WTC11 (cell line): ENCODE measurements around the gene WASF3. TPM values are rescaled to one million over a fixed set of nuclear protein-coding genes. Genes with fewer than 3 reads are reported as not detected.

Experiments
- ATAC-seq: fragments of 200-7000 bp; cut with Tn5 transposase; 2 replicates; pipeline ENCODE4 v1.10.0; 2021; ENCODE audit warnings: mild to moderate bottlenecking, moderate library complexity
- CTCF ChIA-PET: fragments of 300-600 bp; sonication (Branson Sonifier 250); formaldehyde crosslinking; loops from one replicate; lab custom pipeline; 2021; ENCODE audit warnings: antibody characterized with exemption; lab: Charles Lee
- POLR2A ChIA-PET: fragments of 350-600 bp; sonication (Branson Sonifier 250); formaldehyde crosslinking; loops from one replicate; lab custom pipeline; 2021; ENCODE audit warnings: antibody characterized with exemption; lab: Charles Lee
- DNase-seq: peaks from one replicate; pipeline ENCODE4 v3.0.0; 2021; ENCODE audit warnings: low spot score
- H3K27ac Mint-ChIP-seq: 2 replicates; pipeline ENCODE4 v1.8.0; 2021; ENCODE audit warnings: mixed read lengths
- H3K27me3 Mint-ChIP-seq: 2 replicates; pipeline ENCODE4 v1.8.0; 2021; ENCODE audit warnings: low read depth, mild to moderate bottlenecking, moderate library complexity, mixed read lengths
- H3K36me3 Mint-ChIP-seq: 2 replicates; pipeline ENCODE4 v1.8.0; 2021; ENCODE audit warnings: mixed read lengths
- H3K4me1 Mint-ChIP-seq: 2 replicates; pipeline ENCODE4 v1.8.0; 2022; ENCODE audit warnings: mixed read lengths
- H3K4me3 Mint-ChIP-seq: 2 replicates; pipeline ENCODE4 v1.8.0; 2021; ENCODE audit warnings: mild to moderate bottlenecking, moderate library complexity, mixed read lengths
- H3K9me3 Mint-ChIP-seq: 2 replicates; pipeline ENCODE4 v1.8.0; 2021; ENCODE audit warnings: mixed read lengths
- ATF1 ChIP-seq: sonication (generic); formaldehyde crosslinking; IDR thresholded peaks from 2 replicates; pipeline ENCODE4 v1.8.1; 2023; ENCODE audit warnings: mild to moderate bottlenecking, moderate library complexity, missing genetic modification reagents
- ATF3 ChIP-seq: sonication (generic); formaldehyde crosslinking; conservative IDR thresholded peaks from 2 replicates; pipeline ENCODE4 v1.8.1; 2022; ENCODE audit warnings: mild to moderate bottlenecking, missing genetic modification reagents
- CBFB ChIP-seq: sonication (generic); formaldehyde crosslinking; IDR thresholded peaks from 2 replicates; pipeline ENCODE4 v1.8.1; 2022; ENCODE audit warnings: mild to moderate bottlenecking, low read depth, missing genetic modification reagents
- CTCF ChIP-seq: fragments of 200-600 bp; IDR thresholded peaks from 2 replicates; pipeline ENCODE4 v1.8.0; 2022; ENCODE audit warnings: antibody characterized with exemption
- E2F1 ChIP-seq: sonication (generic); formaldehyde crosslinking; IDR thresholded peaks from 2 replicates; pipeline ENCODE4 v1.8.0; 2022; ENCODE audit warnings: mild to moderate bottlenecking, missing genetic modification reagents
- E2F4 ChIP-seq: sonication (generic); formaldehyde crosslinking; IDR thresholded peaks from 2 replicates; pipeline ENCODE4 v1.8.1; 2022; ENCODE audit warnings: low read depth, mild to moderate bottlenecking, moderate library complexity, missing genetic modification reagents, borderline replicate concordance
- ELF4 ChIP-seq: sonication (generic); formaldehyde crosslinking; IDR thresholded peaks from 2 replicates; pipeline ENCODE4 v1.8.1; 2022; ENCODE audit warnings: low read depth, mild to moderate bottlenecking, moderate library complexity, missing genetic modification reagents
- ETV6 ChIP-seq: sonication (generic); formaldehyde crosslinking; IDR thresholded peaks from 2 replicates; pipeline ENCODE4 v1.8.1; 2022; ENCODE audit warnings: mild to moderate bottlenecking, missing genetic modification reagents
- JUN ChIP-seq: sonication (generic); formaldehyde crosslinking; IDR thresholded peaks from 2 replicates; pipeline ENCODE4 v1.8.0; 2023; ENCODE audit warnings: mild to moderate bottlenecking, missing genetic modification reagents
- MAX ChIP-seq: sonication (generic); formaldehyde crosslinking; IDR thresholded peaks from 2 replicates; pipeline ENCODE4 v1.8.0; 2022; ENCODE audit warnings: mild to moderate bottlenecking, missing genetic modification reagents
- MLX ChIP-seq: sonication (generic); formaldehyde crosslinking; IDR thresholded peaks from 2 replicates; pipeline ENCODE4 v1.8.1; 2023; ENCODE audit warnings: mild to moderate bottlenecking, missing genetic modification reagents, moderate library complexity
- PRDM15 ChIP-seq: sonication (generic); formaldehyde crosslinking; IDR thresholded peaks from 2 replicates; pipeline ENCODE4 v1.8.0; 2022; ENCODE audit warnings: missing genetic modification reagents
- PRRX2 ChIP-seq: fragments of 250-450 bp; sonication (Bioruptor Pico); IDR thresholded peaks from 2 replicates; pipeline ENCODE4 v1.8.0; 2021; ENCODE audit warnings: mild to moderate bottlenecking
- SMAD4 ChIP-seq: sonication (generic); formaldehyde crosslinking; IDR thresholded peaks from 2 replicates; pipeline ENCODE4 v1.8.0; 2022; ENCODE audit warnings: mild to moderate bottlenecking, missing genetic modification reagents
- SOX15 ChIP-seq: fragments of 250-450 bp; sonication (Bioruptor Pico); IDR thresholded peaks from 2 replicates; pipeline ENCODE4 v1.9.0; 2021; ENCODE audit warnings: mild to moderate bottlenecking
- TP53 ChIP-seq: sonication (generic); formaldehyde crosslinking; IDR thresholded peaks from 2 replicates; pipeline ENCODE4 v1.8.1; 2023; ENCODE audit warnings: mild to moderate bottlenecking, missing genetic modification reagents
- ZNF317 ChIP-seq: sonication (generic); formaldehyde crosslinking; IDR thresholded peaks from 2 replicates; pipeline ENCODE4 v1.8.1; 2023; ENCODE audit warnings: low read depth, mild to moderate bottlenecking, moderate library complexity, missing genetic modification reagents, borderline replicate concordance
- ZNF532 ChIP-seq: fragments of 250-450 bp; sonication (Bioruptor Pico); IDR thresholded peaks from 2 replicates; pipeline ENCODE4 v1.9.0; 2021; ENCODE audit warnings: mild to moderate bottlenecking, borderline replicate concordance
- total RNA-seq: library from RNA; stranded (reverse); gene quantifications from 3 replicates; pipeline ENCODE4 v1.2.3, GENCODE V29; 2021

The WASF3 gene
- total RNA-seq, 1 experiment from 2014 or later: 26.8 TPM

- no peak overlapping the region for H3K4me3 Mint-ChIP-seq
- no peak for DNase-seq
- no peak overlapping the region for H3K27ac Mint-ChIP-seq
- H3K36me3 Mint-ChIP-seq: peaks cover 13% of the 10 kb centered on the region
- H3K9me3 Mint-ChIP-seq: 0 out of 2 replicates have a peak, but pooled peaks cover 7% of the 10 kb centered on the region
- ChIA-PET CTCF (interaction anchor here (0.6 to 1.2 kb wide), 5 partner anchors 15 to 1323 kb away, joined by 3 to 4 read pairs (median 3); partner anchors contain the start of gene ATP8A2), POLR2A (no interaction called here)
- peaks cover 16% of the 10 kb centered on the region for H3K4me1 Mint-ChIP-seq
- no peak for ATAC-seq
- peaks cover 6% of the 10 kb centered on the region; the same call in 1 of the 2 replicates for H3K27me3 Mint-ChIP-seq
- TF ChIP-seq MLX (no peak), SMAD4 (CRISPR knock-in tag) (no peak), E2F4 (no peak), CBFB (CRISPR knock-in tag) (no peak), SOX15 (CRISPR knock-in tag) (no peak), ZNF532 (CRISPR knock-in tag) (no peak), ATF1 (CRISPR knock-in tag) (no peak), TP53 (CRISPR knock-in tag) (no peak), ZNF317 (CRISPR knock-in tag) (no peak), MAX (CRISPR knock-in tag) (no peak), PRDM15 (CRISPR knock-in tag) (no peak)
Measured at GRCh38 chr13:26694609-26695359, 137.3 kb downstream of the WASF3 start.

- ATAC-seq: no peak
- ChIA-PET POLR2A (no interaction called here), CTCF (interaction anchor here (0.6 to 4.9 kb wide), 6 partner anchors 12 to 1324 kb away, joined by 3 to 134 read pairs (median 3); partner anchors contain the start of gene ATP8A2)
- Mint-ChIP-seq H3K4me1 (peaks cover 16% of the 10 kb centered on the region), H3K4me3 (no peak overlapping the region), H3K27ac (no peak overlapping the region), H3K27me3 (peaks cover 6% of the 10 kb centered on the region; the same call in 1 of the 2 replicates), H3K9me3 (0 out of 2 replicates have a peak, but pooled peaks cover 3% of the 10 kb centered on the region), H3K36me3 (peaks cover 9% of the 10 kb centered on the region; the same call in 1 of the 2 replicates)
- DNase-seq: no peak
- no peak for TF ChIP-seq ETV6 (CRISPR knock-in tag)
- no peak for TF ChIP-seq CTCF
- no peak for TF ChIP-seq ELF4
- no peak for TF ChIP-seq ATF3 (CRISPR knock-in tag)
- TF ChIP-seq JUN: no peak
- no peak for TF ChIP-seq E2F1 (CRISPR knock-in tag)
- no peak for TF ChIP-seq PRRX2 (CRISPR knock-in tag)
Measured at GRCh38 chr13:26695360-26695705, 137.8 kb downstream of the WASF3 start.
